ENCODE results near the gene RNF121. TPM values are rescaled to one million over a fixed set of nuclear protein-coding genes. Genes with fewer than 3 reads are reported as not detected.

RNF121 gene
- total and polyA plus RNA-seq, 2 of the 13 experiments (the other 11 are each of a cell fraction or from before 2014, with no cell fraction given), result 28.6 to 44.3 TPM

- no peak for TF ChIP-seq ZZZ3 (CRISPR knock-in tag; IDR thresholded peaks at IDR 0.05; ENCODE audit: borderline replicate concordance)
- TF ChIP-seq ZNF720 (CRISPR knock-in tag; IDR thresholded peaks at IDR 0.05), result no peak
- no peak for TF ChIP-seq ZMYM3 (CRISPR knock-in tag; IDR thresholded peaks at IDR 0.05)
- TF ChIP-seq ZFP82 (CRISPR knock-in tag; IDR thresholded peaks at IDR 0.05; ENCODE audit: borderline replicate concordance), result no peak
- TF ChIP-seq, protein P1, sequence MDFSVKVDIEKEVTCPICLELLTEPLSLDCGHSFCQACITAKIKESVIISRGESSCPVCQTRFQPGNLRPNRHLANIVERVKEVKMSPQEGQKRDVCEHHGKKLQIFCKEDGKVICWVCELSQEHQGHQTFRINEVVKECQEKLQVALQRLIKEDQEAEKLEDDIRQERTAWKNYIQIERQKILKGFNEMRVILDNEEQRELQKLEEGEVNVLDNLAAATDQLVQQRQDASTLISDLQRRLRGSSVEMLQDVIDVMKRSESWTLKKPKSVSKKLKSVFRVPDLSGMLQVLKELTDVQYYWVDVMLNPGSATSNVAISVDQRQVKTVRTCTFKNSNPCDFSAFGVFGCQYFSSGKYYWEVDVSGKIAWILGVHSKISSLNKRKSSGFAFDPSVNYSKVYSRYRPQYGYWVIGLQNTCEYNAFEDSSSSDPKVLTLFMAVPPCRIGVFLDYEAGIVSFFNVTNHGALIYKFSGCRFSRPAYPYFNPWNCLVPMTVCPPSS (IDR thresholded peaks at IDR 0.05), result no peak
- TF ChIP-seq, protein P2, sequence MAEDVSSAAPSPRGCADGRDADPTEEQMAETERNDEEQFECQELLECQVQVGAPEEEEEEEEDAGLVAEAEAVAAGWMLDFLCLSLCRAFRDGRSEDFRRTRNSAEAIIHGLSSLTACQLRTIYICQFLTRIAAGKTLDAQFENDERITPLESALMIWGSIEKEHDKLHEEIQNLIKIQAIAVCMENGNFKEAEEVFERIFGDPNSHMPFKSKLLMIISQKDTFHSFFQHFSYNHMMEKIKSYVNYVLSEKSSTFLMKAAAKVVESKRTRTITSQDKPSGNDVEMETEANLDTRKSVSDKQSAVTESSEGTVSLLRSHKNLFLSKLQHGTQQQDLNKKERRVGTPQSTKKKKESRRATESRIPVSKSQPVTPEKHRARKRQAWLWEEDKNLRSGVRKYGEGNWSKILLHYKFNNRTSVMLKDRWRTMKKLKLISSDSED (CRISPR knock-in tag; IDR thresholded peaks at IDR 0.05), result no peak
- TF ChIP-seq EHMT2 (IDR thresholded peaks at IDR 0.05; ENCODE audit: borderline replicate concordance, low read depth, low read length), result peak; percentile 45; the same call in 1 of the 2 replicates
- no peak for TF ChIP-seq ZNF644 (CRISPR knock-in tag; IDR thresholded peaks at IDR 0.05; ENCODE audit: low read depth)
- TF ChIP-seq FOXJ3 (CRISPR knock-in tag; IDR thresholded peaks at IDR 0.05; ENCODE audit: borderline replicate concordance), result no peak
- no peak for TF ChIP-seq CENPX (CRISPR knock-in tag; IDR thresholded peaks at IDR 0.05)
Measured at GRCh38 chr11:71927820-71928736, 768 bp upstream of the RNF121 start, which contains the start of gene XNDC1N (continued).

All from HepG2 (cell line).